SU-DHL-6 (cell line): ENCODE data around the gene TMLHE.
"Not testable (repeated sequence)": the region's sequence is repeated elsewhere in the genome, so short reads cannot be mapped to it uniquely, and the experiment has no call there.

Experiments
- H2AFZ ChIP-seq: fragments of 200-600 bp; sonication (generic); 2 replicates; pipeline ENCODE4 v1.6.1; 2014; ENCODE audit warnings: low read depth, mild to moderate bottlenecking, moderate library complexity, mixed read lengths, antibody characterized with exemption, low read length; ENCODE audit not compliant: severe bottlenecking
- H3F3A ChIP-seq: fragments of 200-600 bp; shearing (Covaris generic); 2 replicates; pipeline ENCODE4 v1.6.0; 2016; ENCODE audit warnings: antibody characterized with exemption, mild to moderate bottlenecking; ENCODE audit not compliant: insufficient read depth
- H3K27ac ChIP-seq: fragments of 200-600 bp; sonication (generic); 2 replicates; pipeline ENCODE4 v1.5.1; 2016; ENCODE audit warnings: low read depth, mild to moderate bottlenecking, low read length, moderate library complexity, mixed read lengths
- H3K27me3 ChIP-seq: fragments of 200-600 bp; sonication (generic), shearing (Covaris generic); 2 replicates; pipeline ENCODE4 v1.6.0; 2014; ENCODE audit warnings: mild to moderate bottlenecking, low read length
- H3K36me3 ChIP-seq: fragments of 200-600 bp; sonication (generic); 2 replicates; pipeline ENCODE4 v1.6.1; 2014; ENCODE audit warnings: mild to moderate bottlenecking, low read length, mixed read lengths
- H3K4me2 ChIP-seq: fragments of 300-600, 200-600 bp; shearing (Covaris generic), sonication (generic); 2 replicates; pipeline ENCODE4 v1.6.0; 2014; ENCODE audit warnings: low read length, low read depth, mild to moderate bottlenecking; ENCODE audit not compliant: poor library complexity, severe bottlenecking
- H3K4me3 ChIP-seq: fragments of 200-600 bp; sonication (generic); 2 replicates; pipeline ENCODE4 v1.5.1; 2014; ENCODE audit warnings: antibody characterized with exemption, low read length, mild to moderate bottlenecking, mixed read lengths; ENCODE audit not compliant: insufficient read depth, poor library complexity, severe bottlenecking
- H3K79me2 ChIP-seq: fragments of 200-600 bp; sonication (generic); 2 replicates; pipeline ENCODE4 v1.6.1; 2014; ENCODE audit warnings: mild to moderate bottlenecking, low read length, moderate library complexity; ENCODE audit not compliant: insufficient read depth
- H3K9ac ChIP-seq: fragments of 200-600 bp; sonication (generic); 2 replicates; pipeline ENCODE4 v1.7.0; 2014; ENCODE audit warnings: mild to moderate bottlenecking, low read length
- H3K9me2 ChIP-seq: fragments of 200-600 bp; sonication (generic); replicated peaks from 2 replicates; pipeline ENCODE4 v1.6.1; 2014; ENCODE audit warnings: low read length; ENCODE audit not compliant: insufficient read depth
- H3K9me3 ChIP-seq: fragments of 200-600 bp; sonication (generic); 2 replicates; pipeline ENCODE4 v1.6.1; 2014; ENCODE audit warnings: low read length, mixed read lengths; ENCODE audit not compliant: insufficient read depth
- H4K20me1 ChIP-seq: fragments of 200-600 bp; sonication (generic); 2 replicates; pipeline ENCODE4 v1.6.1; 2014; ENCODE audit warnings: low read depth, mild to moderate bottlenecking, antibody characterized with exemption, low read length, moderate library complexity, mixed read lengths
- EZH2phosphoT487 ChIP-seq: fragments of 200-600 bp; sonication (generic), shearing (Covaris generic); conservative IDR thresholded peaks from 2 replicates; pipeline ENCODE4 v1.6.1; 2018; ENCODE audit warnings: mild to moderate bottlenecking, antibody characterized with exemption, low read length, moderate library complexity, mixed read lengths
- TF ChIP-seq, protein P1 (sequence below): fragments of 200-600 bp; sonication (generic); IDR thresholded peaks from one replicate; pipeline ENCODE4 v1.5.1; 2017; ENCODE audit warnings: antibody characterized with exemption, mild to moderate bottlenecking, low read length, moderate library complexity; ENCODE audit not compliant: insufficient read depth, poor library complexity, severe bottlenecking

TMLHE gene

DNA sequence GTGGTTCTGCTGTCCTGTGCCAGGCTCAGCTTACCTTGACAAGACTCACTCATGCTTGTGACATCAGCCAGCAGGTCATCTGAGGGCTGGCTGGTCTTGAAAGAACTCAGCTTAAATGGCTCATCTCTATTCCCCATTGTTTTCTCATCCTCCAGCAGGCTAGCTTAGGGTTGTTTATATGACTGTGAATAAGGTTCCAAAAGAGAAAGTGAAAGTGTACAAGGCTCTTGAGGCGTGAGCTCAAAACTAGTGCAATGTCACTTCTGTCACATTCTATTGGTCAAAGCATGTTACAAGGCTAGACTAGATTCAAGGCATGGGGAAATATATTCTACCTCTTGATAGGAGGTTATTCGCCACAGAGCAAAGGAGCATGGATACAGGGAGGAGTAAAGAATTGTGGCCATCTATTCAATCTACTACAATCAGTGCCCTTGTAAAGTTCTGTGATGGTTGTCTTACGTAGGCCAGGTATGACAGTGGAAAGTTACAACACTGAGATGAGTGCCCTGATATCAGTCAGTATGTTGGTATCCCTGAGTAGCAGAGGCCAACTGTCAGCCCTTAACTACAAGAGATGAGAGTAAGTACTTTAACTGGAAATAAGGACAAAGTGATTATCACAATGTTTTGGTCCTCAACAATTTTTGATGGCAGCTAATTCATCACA, 19.8 kb upstream of the TMLHE start:
- Histone ChIP-seq H2AFZ (peak overlapping the region; percentile 34), H3K36me3 (no peaks in the 10 kb centered on the region), H3K4me3 (no peak overlapping the region), H3K4me2 (peak overlapping the region; percentile 40), H4K20me1 (no peaks in the 10 kb centered on the region), H3K79me2 (no peaks in the 10 kb centered on the region), H3K9me3 (no peaks in the 10 kb centered on the region), H3K27ac (no peak overlapping the region), H3K27me3 (no peaks in the 10 kb centered on the region), H3K9me2 (no peaks in the 10 kb centered on the region), H3F3A (no peaks in the 10 kb centered on the region), H3K9ac (no peak overlapping the region)
- TF ChIP-seq, protein P1, sequence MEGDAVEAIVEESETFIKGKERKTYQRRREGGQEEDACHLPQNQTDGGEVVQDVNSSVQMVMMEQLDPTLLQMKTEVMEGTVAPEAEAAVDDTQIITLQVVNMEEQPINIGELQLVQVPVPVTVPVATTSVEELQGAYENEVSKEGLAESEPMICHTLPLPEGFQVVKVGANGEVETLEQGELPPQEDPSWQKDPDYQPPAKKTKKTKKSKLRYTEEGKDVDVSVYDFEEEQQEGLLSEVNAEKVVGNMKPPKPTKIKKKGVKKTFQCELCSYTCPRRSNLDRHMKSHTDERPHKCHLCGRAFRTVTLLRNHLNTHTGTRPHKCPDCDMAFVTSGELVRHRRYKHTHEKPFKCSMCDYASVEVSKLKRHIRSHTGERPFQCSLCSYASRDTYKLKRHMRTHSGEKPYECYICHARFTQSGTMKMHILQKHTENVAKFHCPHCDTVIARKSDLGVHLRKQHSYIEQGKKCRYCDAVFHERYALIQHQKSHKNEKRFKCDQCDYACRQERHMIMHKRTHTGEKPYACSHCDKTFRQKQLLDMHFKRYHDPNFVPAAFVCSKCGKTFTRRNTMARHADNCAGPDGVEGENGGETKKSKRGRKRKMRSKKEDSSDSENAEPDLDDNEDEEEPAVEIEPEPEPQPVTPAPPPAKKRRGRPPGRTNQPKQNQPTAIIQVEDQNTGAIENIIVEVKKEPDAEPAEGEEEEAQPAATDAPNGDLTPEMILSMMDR, result no peak
- TF ChIP-seq EZH2phosphoT487, result no peak

DNA sequence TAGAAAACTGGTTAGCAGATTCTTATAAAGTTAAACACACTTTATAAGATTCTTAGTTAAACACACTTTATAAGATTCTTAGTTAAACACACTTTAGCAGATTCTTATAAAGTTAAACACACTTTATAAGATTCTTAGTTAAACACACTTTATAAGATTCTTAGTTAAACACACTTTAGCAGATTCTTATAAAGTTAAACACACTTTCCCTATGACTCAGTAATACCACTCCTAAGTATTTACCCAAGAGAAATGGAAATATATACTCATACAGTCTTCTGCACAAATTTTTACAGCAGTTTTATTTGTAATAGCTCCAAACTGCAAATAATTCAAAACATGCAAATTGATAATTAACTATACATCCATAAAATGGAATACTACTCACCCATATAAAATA, 7.4 kb upstream of the TMLHE start:
- H3K36me3 ChIP-seq, H3F3A ChIP-seq, H3K9me3 ChIP-seq, H3K9ac ChIP-seq, H3K27ac ChIP-seq, H2AFZ ChIP-seq, H3K4me2 ChIP-seq, H4K20me1 ChIP-seq, H3K27me3 ChIP-seq, H3K9me2 ChIP-seq, H3K79me2 ChIP-seq, H3K4me3 ChIP-seq: not testable (repeated sequence)

DNA sequence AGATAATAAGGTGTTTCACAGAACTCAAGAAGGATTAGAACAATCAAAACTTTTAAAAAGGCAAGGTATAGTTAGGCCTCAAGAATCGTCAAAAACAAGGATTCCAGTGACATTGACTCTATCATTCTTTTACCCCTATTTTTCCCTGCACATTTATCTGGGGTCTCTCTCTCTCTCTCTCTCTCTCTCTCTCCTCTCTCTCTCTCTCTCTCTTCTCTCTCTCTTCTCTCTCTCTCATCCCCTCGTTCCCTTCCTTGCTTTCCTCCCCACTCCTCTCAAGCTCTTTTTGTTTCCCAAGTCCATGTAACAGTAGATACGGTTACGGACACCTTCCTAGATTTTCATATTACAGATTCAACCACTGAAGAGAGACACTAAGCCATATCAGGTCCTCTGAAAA, 3.2 kb upstream of the TMLHE start:
- H3K9me2 ChIP-seq, result no peaks in the 10 kb centered on the region
- no peak overlapping the region for H3K4me2 ChIP-seq
- H3K9me3 ChIP-seq, result no peaks in the 10 kb centered on the region
- no peaks in the 10 kb centered on the region for H3F3A ChIP-seq
- TF ChIP-seq EZH2phosphoT487, result no peak
- no peak overlapping the region for H3K9ac ChIP-seq
- no peaks in the 10 kb centered on the region for H3K27me3 ChIP-seq
- no peak overlapping the region for H2AFZ ChIP-seq
- H3K79me2 ChIP-seq, result 0 out of 2 replicates have a peak, but pooled peaks cover 9% of the 10 kb centered on the region
- no peaks in the 10 kb centered on the region for H4K20me1 ChIP-seq
- H3K27ac ChIP-seq, result no peak overlapping the region
- no peak overlapping the region for H3K4me3 ChIP-seq
- no peaks in the 10 kb centered on the region for H3K36me3 ChIP-seq

DNA sequence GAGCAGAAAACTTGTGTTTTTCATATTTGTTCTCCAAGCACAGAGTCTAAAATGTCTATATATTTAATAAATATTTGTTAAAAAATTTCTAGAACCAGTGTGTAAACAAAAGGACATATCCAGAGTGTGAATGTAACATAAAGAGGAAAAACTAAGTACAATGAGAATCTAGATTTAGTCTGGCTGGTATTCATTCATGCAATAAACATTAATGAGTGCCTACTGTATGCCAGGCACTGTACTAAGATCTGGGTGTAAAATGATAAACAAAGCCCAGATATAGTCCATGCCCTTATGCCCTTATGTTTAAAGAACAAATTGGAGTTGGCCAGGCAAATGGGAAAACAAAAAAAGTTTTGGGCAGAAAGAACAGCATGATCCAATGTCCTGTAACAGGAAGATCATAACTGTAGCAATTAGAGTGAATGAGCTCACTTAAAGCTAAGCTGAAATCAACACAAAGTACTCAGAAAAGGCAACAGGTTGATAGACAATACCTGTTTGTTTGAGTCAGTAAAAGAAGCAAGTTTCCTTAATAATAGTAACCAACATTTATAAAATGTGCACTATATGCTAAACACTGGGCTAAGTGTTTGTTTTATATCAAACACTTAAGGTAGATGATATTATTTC, 1.3 kb upstream of the TMLHE start:
- TF ChIP-seq EZH2phosphoT487, result no peak
- TF ChIP-seq, protein P1, result no peak
- no peak overlapping the region for H2AFZ ChIP-seq
- H3K36me3 ChIP-seq, result no peaks in the 10 kb centered on the region
- no peaks in the 10 kb centered on the region for H3K9me2 ChIP-seq
- 0 out of 2 replicates have a peak, but pooled peaks cover 9% of the 10 kb centered on the region for H3K79me2 ChIP-seq
- no peaks in the 10 kb centered on the region for H3F3A ChIP-seq
- no peak overlapping the region for H3K27ac ChIP-seq
- no peaks in the 10 kb centered on the region for H3K9me3 ChIP-seq
- H4K20me1 ChIP-seq, result no peaks in the 10 kb centered on the region
- no peaks in the 10 kb centered on the region for H3K27me3 ChIP-seq
- H3K4me3 ChIP-seq, result no peak overlapping the region
- no peak overlapping the region for H3K9ac ChIP-seq
- H3K4me2 ChIP-seq, result no peak overlapping the region
